K562 (cell line): Measurements from ENCODE around the gene S100A4. TPM values are rescaled to one million over a fixed set of nuclear protein-coding genes. Genes with fewer than 3 reads are reported as not detected.
A peak's percentile ranks its signal among the peaks of the same experiment; 100 is the strongest.

Experiments
- ATF7 ChIP-seq: fragments of 450-650 bp; IDR thresholded peaks from 2 replicates; pipeline ENCODE4 v1.7.1; 2014; ENCODE audit warnings: mild to moderate bottlenecking, moderate library complexity
- ELF1 ChIP-seq: fragments of 200-800 bp; sonication (Bioruptor generic); IDR thresholded peaks from 2 replicates; pipeline ENCODE4 v1.6.1; 2016; ENCODE audit warnings: missing genetic modification characterization, missing compliant biosample characterization
- FOXJ2 ChIP-seq: fragments of 200-800 bp; sonication (Bioruptor generic); IDR thresholded peaks from 2 replicates; pipeline ENCODE4 v1.6.1; 2016; ENCODE audit warnings: missing genetic modification characterization, missing compliant biosample characterization
- HMG20B ChIP-seq: fragments of 250-450 bp; sonication (Bioruptor Pico); IDR thresholded peaks from 2 replicates; pipeline ENCODE4 v1.5.0; 2021; ENCODE audit warnings: mild to moderate bottlenecking
- ID3 ChIP-seq, 2 experiments: fragments of 250-450 bp in 1 of 2; fragments of 450-650 bp in 1 of 2; sonication (Bioruptor Pico) in 1 of 2; IDR thresholded peaks; 2 replicates each; pipeline versions ENCODE4 v1.6.1 to v1.8.0; 2016 to 2021; ENCODE audit warnings: mild to moderate bottlenecking in 2 of 2, moderate library complexity in 2 of 2, missing compliant biosample characterization in 1 of 2, missing genetic modification characterization in 1 of 2
- NCOA4 ChIP-seq: fragments of 450-650 bp; IDR thresholded peaks from 2 replicates; pipeline ENCODE4 v1.6.1; 2018; ENCODE audit warnings: mild to moderate bottlenecking; ENCODE audit not compliant: partially characterized antibody
- NFYB ChIP-seq: IDR thresholded peaks from 2 replicates; pipeline ENCODE4 v1.6.1; 2011; ENCODE audit warnings: mild to moderate bottlenecking, moderate library complexity; ENCODE audit not compliant: insufficient read length; ENCODE audit errors: extremely low read depth
- POLR2G ChIP-seq: fragments of 200-400 bp; formaldehyde crosslinking; IDR thresholded peaks from 2 replicates; pipeline ENCODE4 v1.6.1; 2017; ENCODE audit warnings: low read depth, mild to moderate bottlenecking, antibody characterized with exemption, low read length, moderate library complexity
- SAFB ChIP-seq: fragments of 200-400 bp; formaldehyde crosslinking; IDR thresholded peaks from 2 replicates; pipeline ENCODE4 v1.6.1; 2017; ENCODE audit warnings: low read depth, low read length, borderline replicate concordance
- TAF7 ChIP-seq: fragments of 450-650 bp; IDR thresholded peaks from 2 replicates; pipeline ENCODE4 v1.6.1; 2016; ENCODE audit warnings: missing genetic modification characterization, missing compliant biosample characterization
- TSC22D4 ChIP-seq: fragments of 450-650 bp; IDR thresholded peaks from 2 replicates; pipeline ENCODE4 v1.6.1; 2016; ENCODE audit warnings: missing genetic modification characterization, missing biosample characterization, control low read depth
- ZBED1 ChIP-seq: IDR thresholded peaks from 2 replicates; pipeline ENCODE4 v1.6.1; 2014
- ZC3H4 ChIP-seq: sonication (generic); formaldehyde crosslinking; IDR thresholded peaks from 2 replicates; pipeline ENCODE4 v1.9.0; 2021; ENCODE audit warnings: missing genetic modification reagents, borderline replicate concordance
- ZNF24 ChIP-seq: fragments of 450-650 bp; IDR thresholded peaks from 2 replicates; pipeline ENCODE4 v1.6.1; 2016
- ZNF311 ChIP-seq: fragments of 250-450 bp; sonication (Bioruptor Pico); IDR thresholded peaks from 2 replicates; pipeline ENCODE4 v1.4.0; 2020; ENCODE audit warnings: mild to moderate bottlenecking, moderate library complexity
- ZNF445 ChIP-seq: fragments of 250-450 bp; sonication (Bioruptor Pico); IDR thresholded peaks from 2 replicates; pipeline ENCODE4 v1.4.0; 2020; ENCODE audit warnings: low read depth, mild to moderate bottlenecking, moderate library complexity
- ZNF586 ChIP-seq: fragments of 450-650 bp; formaldehyde crosslinking; conservative IDR thresholded peaks from 2 replicates; pipeline ENCODE4 v1.4.0; 2020; ENCODE audit warnings: mild to moderate bottlenecking, moderate library complexity
- polyA plus RNA-seq, 8 experiments: library from polyadenylated mRNA; depleted of rRNA in 4 of 8; stranded (reverse) in 5 of 8; unstranded in 3 of 8; fragments of >200 nt; fragmentation: Nextera tagmentation in 2 of 8; fragmentation: Illumina TruSeq in 1 of 8; extraction: Ambion mirVana in 2 of 8; extraction: Trizol in 1 of 8; gene quantifications; 2 replicates each; pipeline versions ENCODE4 v1.2.1 to v1.2.3, GENCODE V29; 2011 to 2014; ENCODE audit warnings: inconsistent platforms in 1 of 8, missing spikeins in 1 of 8
- total RNA-seq, 7 experiments: library from RNA; depleted of rRNA in 6 of 7; stranded (reverse); fragments of >200 nt in 6 of 7; fragmentation: Illumina TruSeq in 2 of 7; extraction: Trizol in 2 of 7; gene quantifications; 2 replicates each; pipeline versions ENCODE4 v1.2.1 to v1.2.3, GENCODE V29; 2011 to 2021; ENCODE audit warnings: low replicate concordance in 1 of 7
- TF ChIP-seq, protein P1 (sequence below): fragments of 450-650 bp; formaldehyde crosslinking; IDR thresholded peaks from 2 replicates; pipeline ENCODE4 v1.4.0; 2022; ENCODE audit warnings: missing genetic modification characterization
- TF ChIP-seq, protein P2 (sequence below): fragments of 200-800 bp; sonication (Bioruptor generic); IDR thresholded peaks from 2 replicates; pipeline ENCODE4 v1.6.1; 2017; ENCODE audit warnings: missing genetic modification characterization, missing compliant biosample characterization
- TF ChIP-seq, protein P3 (sequence below): sonication (generic); formaldehyde crosslinking; IDR thresholded peaks from 2 replicates; pipeline ENCODE4 v1.4.0; 2020; ENCODE audit warnings: mild to moderate bottlenecking, missing genetic modification reagents
- TF ChIP-seq, protein P4 (sequence below), 2 experiments: IDR thresholded peaks; 2 replicates each; pipeline ENCODE4 v1.6.1; 2012; ENCODE audit warnings: improper control_type of control experiment in 2 of 2, low read depth in 2 of 2, low read length in 2 of 2, borderline replicate concordance in 1 of 2

The S100A4 gene
- total and polyA plus RNA-seq, 9 of the 15 experiments (the other 6 are each of a cell fraction or from before 2014, with no cell fraction given) = 3.7 to 20.1 (median 11.2) TPM

DNA sequence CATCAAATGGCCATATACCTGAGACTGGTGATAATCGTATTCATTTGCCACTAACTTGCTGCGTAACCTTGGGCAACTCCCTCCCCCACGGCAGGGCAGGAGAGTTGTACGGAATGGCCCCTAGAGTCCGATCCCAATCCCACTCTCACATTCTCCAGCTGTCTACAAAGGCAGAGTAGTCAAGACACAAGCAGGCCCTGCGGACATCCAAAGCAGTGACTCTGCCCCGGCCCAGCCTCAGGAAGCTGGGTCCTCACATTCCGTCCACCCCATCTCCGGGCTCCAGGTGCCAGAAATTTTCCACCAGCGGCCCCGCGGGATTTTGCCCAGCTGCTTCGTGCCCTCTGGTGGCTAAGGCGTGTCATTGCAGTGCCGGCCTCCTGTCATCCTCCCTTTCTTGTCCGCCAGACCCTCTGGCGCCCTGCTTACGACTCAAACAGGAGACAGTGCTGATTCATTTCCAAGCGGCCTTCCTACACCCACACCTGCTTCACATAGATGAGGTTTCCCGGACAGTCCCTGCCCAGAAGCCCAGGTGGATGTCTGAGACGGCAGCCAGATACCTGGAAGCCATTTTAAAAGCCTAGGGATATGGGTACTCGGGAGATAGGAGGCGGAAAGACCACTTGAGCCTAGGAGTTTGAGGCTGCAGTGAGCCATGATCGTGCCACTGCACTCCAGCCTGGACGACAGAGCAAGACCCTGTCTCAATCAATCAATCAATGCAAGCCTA lies 22.9 kb upstream of the S100A4 start (continued):
- TF ChIP-seq, protein P1, sequence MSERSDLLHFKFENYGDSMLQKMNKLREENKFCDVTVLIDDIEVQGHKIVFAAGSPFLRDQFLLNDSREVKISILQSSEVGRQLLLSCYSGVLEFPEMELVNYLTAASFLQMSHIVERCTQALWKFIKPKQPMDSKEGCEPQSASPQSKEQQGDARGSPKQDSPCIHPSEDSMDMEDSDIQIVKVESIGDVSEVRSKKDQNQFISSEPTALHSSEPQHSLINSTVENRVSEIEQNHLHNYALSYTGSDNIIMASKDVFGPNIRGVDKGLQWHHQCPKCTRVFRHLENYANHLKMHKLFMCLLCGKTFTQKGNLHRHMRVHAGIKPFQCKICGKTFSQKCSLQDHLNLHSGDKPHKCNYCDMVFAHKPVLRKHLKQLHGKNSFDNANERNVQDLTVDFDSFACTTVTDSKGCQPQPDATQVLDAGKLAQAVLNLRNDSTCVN (CRISPR knock-in tag) = no peak
- peak; percentile 61 for TF ChIP-seq ATF7
- no peak for TF ChIP-seq ZBED1
- no peak for TF ChIP-seq ZNF586
- no peak for TF ChIP-seq ZNF311 (CRISPR knock-in tag)
- TF ChIP-seq NCOA4 = no peak
- TF ChIP-seq ID3 (CRISPR knock-in tag; IDR thresholded peaks at IDR 0.05) = no peak
- no peak for TF ChIP-seq ID3 (tag; IDR thresholded peaks at IDR 0.05)
- 0 out of 2 replicates have a peak, but pooled peaks have one; percentile 8 for TF ChIP-seq ZNF24
- no peak for TF ChIP-seq SAFB
- no peak for TF ChIP-seq FOXJ2 (tag)
- no peak for TF ChIP-seq ZNF445 (CRISPR knock-in tag)
- no peak for TF ChIP-seq ZC3H4 (CRISPR knock-in tag)
- TF ChIP-seq ELF1 = no peak
- TF ChIP-seq TAF7 (tag) = peak; percentile 8; the same call in 1 of the 2 replicates
- TF ChIP-seq, protein P2, sequence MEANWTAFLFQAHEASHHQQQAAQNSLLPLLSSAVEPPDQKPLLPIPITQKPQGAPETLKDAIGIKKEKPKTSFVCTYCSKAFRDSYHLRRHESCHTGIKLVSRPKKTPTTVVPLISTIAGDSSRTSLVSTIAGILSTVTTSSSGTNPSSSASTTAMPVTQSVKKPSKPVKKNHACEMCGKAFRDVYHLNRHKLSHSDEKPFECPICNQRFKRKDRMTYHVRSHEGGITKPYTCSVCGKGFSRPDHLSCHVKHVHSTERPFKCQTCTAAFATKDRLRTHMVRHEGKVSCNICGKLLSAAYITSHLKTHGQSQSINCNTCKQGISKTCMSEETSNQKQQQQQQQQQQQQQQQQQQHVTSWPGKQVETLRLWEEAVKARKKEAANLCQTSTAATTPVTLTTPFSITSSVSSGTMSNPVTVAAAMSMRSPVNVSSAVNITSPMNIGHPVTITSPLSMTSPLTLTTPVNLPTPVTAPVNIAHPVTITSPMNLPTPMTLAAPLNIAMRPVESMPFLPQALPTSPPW (CRISPR knock-in tag) = no peak; the same call in 1 of the 2 replicates
- TF ChIP-seq, protein P3, sequence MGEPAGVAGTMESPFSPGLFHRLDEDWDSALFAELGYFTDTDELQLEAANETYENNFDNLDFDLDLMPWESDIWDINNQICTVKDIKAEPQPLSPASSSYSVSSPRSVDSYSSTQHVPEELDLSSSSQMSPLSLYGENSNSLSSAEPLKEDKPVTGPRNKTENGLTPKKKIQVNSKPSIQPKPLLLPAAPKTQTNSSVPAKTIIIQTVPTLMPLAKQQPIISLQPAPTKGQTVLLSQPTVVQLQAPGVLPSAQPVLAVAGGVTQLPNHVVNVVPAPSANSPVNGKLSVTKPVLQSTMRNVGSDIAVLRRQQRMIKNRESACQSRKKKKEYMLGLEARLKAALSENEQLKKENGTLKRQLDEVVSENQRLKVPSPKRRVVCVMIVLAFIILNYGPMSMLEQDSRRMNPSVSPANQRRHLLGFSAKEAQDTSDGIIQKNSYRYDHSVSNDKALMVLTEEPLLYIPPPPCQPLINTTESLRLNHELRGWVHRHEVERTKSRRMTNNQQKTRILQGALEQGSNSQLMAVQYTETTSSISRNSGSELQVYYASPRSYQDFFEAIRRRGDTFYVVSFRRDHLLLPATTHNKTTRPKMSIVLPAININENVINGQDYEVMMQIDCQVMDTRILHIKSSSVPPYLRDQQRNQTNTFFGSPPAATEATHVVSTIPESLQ = no peak
- TF ChIP-seq, protein P4, sequence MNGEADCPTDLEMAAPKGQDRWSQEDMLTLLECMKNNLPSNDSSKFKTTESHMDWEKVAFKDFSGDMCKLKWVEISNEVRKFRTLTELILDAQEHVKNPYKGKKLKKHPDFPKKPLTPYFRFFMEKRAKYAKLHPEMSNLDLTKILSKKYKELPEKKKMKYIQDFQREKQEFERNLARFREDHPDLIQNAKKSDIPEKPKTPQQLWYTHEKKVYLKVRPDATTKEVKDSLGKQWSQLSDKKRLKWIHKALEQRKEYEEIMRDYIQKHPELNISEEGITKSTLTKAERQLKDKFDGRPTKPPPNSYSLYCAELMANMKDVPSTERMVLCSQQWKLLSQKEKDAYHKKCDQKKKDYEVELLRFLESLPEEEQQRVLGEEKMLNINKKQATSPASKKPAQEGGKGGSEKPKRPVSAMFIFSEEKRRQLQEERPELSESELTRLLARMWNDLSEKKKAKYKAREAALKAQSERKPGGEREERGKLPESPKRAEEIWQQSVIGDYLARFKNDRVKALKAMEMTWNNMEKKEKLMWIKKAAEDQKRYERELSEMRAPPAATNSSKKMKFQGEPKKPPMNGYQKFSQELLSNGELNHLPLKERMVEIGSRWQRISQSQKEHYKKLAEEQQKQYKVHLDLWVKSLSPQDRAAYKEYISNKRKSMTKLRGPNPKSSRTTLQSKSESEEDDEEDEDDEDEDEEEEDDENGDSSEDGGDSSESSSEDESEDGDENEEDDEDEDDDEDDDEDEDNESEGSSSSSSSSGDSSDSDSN (IDR thresholded peaks at IDR 0.05; ENCODE audit: borderline replicate concordance in 1 of 2, low read depth in 2 of 2, low read length in 2 of 2) = peak in 1 of 2 experiments; percentile 62; a peak in 1 of 4 replicates
- no peak for TF ChIP-seq NFYB
- no peak for TF ChIP-seq HMG20B
- peak; percentile 48; the same call in 1 of the 2 replicates for TF ChIP-seq POLR2G
- TF ChIP-seq TSC22D4 (tag) = no peak
